Measurements from ENCODE around the gene SSH2. TPM values are rescaled to one million over a fixed set of nuclear protein-coding genes. Genes with fewer than 3 reads are reported as not detected.

SSH2 gene
- total RNA-seq, 1 experiment from 2014 or later, result 45.1 TPM

DNA sequence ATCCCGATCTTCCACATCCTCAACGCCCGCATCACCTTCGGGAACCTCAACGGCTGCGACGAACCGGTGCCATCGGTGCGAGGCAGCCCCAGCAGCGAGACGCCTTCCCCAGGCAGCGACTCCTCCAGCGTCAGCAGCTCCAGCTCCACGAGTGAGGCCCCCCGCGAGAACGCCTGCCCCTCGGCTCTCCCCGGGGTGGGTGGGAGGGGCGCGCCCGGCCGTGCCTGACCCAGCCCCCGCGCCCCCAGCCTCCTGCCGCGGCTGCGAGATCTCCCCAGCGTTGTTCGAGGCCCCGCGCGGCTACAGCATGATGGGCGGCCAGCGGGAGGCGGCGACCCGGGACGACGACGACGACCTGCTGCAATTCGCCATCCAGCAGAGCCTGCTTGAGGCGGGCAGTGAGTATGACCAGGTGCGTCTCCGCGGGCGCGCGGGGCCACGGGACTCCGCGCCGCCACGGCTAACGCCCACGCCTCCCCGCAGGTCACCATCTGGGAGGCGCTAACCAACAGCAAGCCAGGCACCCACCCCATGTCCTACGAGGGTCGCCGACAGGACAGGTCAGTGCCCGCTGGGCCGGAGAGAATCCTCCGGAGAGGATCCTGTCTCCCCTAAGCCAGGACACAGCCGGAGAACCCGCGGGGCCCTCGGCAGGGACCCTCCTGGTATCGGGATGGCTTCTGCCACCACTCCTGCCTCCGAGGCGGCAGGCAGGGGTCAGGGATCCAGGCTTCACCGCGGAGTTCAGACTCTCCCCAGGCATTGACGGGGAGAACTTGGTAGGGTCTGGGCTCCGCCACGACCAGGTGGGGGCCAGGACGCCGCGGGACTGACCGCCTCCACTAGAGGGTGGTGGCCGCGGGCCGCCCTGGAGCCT, 317.4 kb downstream of the SSH2 start:
- no peaks in the 10 kb centered on the region for H3K4me1 ChIP-seq (replicated peaks; ENCODE audit: insufficient read depth)
- H2AFZ ChIP-seq, result no peak overlapping the region
- no peaks in the 10 kb centered on the region; the same call in 1 of the 2 replicates for H3F3A ChIP-seq (ENCODE audit: insufficient read depth, low read depth)
- no peak overlapping the region for H3K4me3 ChIP-seq
- ChIA-PET CTCF (no interaction called here), POLR2A (ENCODE audit: unreplicated experiment) (no interaction called here)
- no peaks in the 10 kb centered on the region for H3K9me2 ChIP-seq (ENCODE audit: insufficient read depth)
- no peaks in the 10 kb centered on the region for H3K9me3 ChIP-seq (ENCODE audit: insufficient read depth, low read depth)
- no peak overlapping the region for H3K27ac ChIP-seq
- no peak for TF ChIP-seq EZH2 (IDR thresholded peaks at IDR 0.05; ENCODE audit: low read depth)
- TF ChIP-seq, protein P1, sequence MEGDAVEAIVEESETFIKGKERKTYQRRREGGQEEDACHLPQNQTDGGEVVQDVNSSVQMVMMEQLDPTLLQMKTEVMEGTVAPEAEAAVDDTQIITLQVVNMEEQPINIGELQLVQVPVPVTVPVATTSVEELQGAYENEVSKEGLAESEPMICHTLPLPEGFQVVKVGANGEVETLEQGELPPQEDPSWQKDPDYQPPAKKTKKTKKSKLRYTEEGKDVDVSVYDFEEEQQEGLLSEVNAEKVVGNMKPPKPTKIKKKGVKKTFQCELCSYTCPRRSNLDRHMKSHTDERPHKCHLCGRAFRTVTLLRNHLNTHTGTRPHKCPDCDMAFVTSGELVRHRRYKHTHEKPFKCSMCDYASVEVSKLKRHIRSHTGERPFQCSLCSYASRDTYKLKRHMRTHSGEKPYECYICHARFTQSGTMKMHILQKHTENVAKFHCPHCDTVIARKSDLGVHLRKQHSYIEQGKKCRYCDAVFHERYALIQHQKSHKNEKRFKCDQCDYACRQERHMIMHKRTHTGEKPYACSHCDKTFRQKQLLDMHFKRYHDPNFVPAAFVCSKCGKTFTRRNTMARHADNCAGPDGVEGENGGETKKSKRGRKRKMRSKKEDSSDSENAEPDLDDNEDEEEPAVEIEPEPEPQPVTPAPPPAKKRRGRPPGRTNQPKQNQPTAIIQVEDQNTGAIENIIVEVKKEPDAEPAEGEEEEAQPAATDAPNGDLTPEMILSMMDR (conservative IDR thresholded peaks at IDR 0.05), result no peak
- H4K20me1 ChIP-seq (ENCODE audit: insufficient read depth), result no peaks in the 10 kb centered on the region
- no peak for DNase-seq
- H3K36me3 ChIP-seq (ENCODE audit: low read depth), result no peaks in the 10 kb centered on the region
- H3K4me2 ChIP-seq, result no peak overlapping the region
- no TSS peak for BruUV-seq (replicated peaks)
- intact Hi-C loops (cut with micrococcal nuclease; ENCODE audit: unreplicated experiment), result no loop called here
- H3K79me2 ChIP-seq (ENCODE audit: low read depth), result no peaks in the 10 kb centered on the region
- H3K27me3 ChIP-seq (ENCODE audit: insufficient read depth, low read depth), result no peaks in the 10 kb centered on the region

GRCh38 chr17:29612094-29612403, 318.0 kb downstream of the SSH2 start:
- no peak overlapping the region for H3K4me3 ChIP-seq
- H3K79me2 ChIP-seq (ENCODE audit: low read depth), result no peaks in the 10 kb centered on the region
- H3K9me3 ChIP-seq (ENCODE audit: insufficient read depth, low read depth), result no peaks in the 10 kb centered on the region
- BruUV-seq (replicated peaks), result no TSS peak
- no peaks in the 10 kb centered on the region for H3K9me2 ChIP-seq (ENCODE audit: insufficient read depth)
- H3F3A ChIP-seq (ENCODE audit: insufficient read depth, low read depth), result no peaks in the 10 kb centered on the region; the same call in 1 of the 2 replicates
- no peak for TF ChIP-seq EZH2 (IDR thresholded peaks at IDR 0.05; ENCODE audit: low read depth)
- TF ChIP-seq, protein P1 (conservative IDR thresholded peaks at IDR 0.05), result no peak
- H3K36me3 ChIP-seq (ENCODE audit: low read depth), result no peaks in the 10 kb centered on the region
- H4K20me1 ChIP-seq (ENCODE audit: insufficient read depth), result 0 out of 2 replicates have a peak, but pooled peaks cover 2% of the 10 kb centered on the region
- POLR2A ChIA-PET (ENCODE audit: unreplicated experiment), result no interaction called here
- intact Hi-C loops (cut with micrococcal nuclease; ENCODE audit: unreplicated experiment), result no loop called here
- no peaks in the 10 kb centered on the region for H3K27me3 ChIP-seq (ENCODE audit: insufficient read depth, low read depth)
- no peak overlapping the region for H2AFZ ChIP-seq
- no peaks in the 10 kb centered on the region for H3K4me1 ChIP-seq (replicated peaks; ENCODE audit: insufficient read depth)
- no peak for DNase-seq
- CTCF ChIA-PET, result no interaction called here
- H3K4me2 ChIP-seq, result no peak overlapping the region
- no peak overlapping the region for H3K27ac ChIP-seq

DNA sequence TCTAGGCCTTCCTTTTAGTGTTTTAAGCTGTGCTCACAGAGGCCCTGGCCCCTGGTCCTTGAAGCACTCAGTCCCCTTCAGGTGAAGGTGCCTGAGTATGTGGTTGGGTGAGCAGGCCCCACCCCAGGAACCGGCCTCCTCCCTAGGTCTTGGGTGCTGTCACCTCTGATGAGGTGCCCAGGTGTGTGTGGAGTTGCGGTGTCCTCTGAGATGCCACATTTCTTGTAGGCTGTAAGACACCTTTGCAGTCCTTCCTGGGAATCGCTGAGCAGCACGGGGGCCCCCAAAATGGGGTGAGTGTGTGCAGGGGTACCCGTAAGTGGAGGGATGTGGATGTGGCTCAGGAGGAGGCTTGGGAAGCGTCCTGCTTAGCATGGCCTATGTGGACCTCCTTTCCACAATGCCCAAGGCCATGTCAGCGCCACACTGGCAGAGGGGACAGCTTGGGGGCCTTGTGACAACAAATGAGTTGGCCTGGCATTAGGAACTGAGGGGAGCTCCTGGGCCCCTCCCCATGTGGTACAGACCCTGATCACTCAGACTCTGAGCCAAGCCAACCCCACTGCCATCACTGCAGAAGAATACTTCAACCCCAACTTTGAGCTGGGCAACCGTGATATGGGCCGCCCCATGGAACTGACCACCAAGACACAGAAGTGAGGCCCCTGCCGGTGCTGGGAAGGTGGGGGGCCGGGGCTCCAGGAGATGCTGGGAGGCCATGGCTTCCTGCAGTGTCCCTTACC, 318.5 kb downstream of the SSH2 start:
- Histone ChIP-seq H3K4me1 (replicated peaks; ENCODE audit: insufficient read depth) (no peaks in the 10 kb centered on the region), H4K20me1 (ENCODE audit: insufficient read depth) (0 out of 2 replicates have a peak, but pooled peaks cover 3% of the 10 kb centered on the region), H3K4me2 (no peak overlapping the region), H3K36me3 (ENCODE audit: low read depth) (no peaks in the 10 kb centered on the region), H3K79me2 (ENCODE audit: low read depth) (no peaks in the 10 kb centered on the region), H3K9me2 (ENCODE audit: insufficient read depth) (no peaks in the 10 kb centered on the region), H2AFZ (no peak overlapping the region), H3K27ac (no peak overlapping the region), H3K4me3 (no peak overlapping the region), H3K27me3 (ENCODE audit: insufficient read depth, low read depth) (no peaks in the 10 kb centered on the region), H3F3A (ENCODE audit: insufficient read depth, low read depth) (no peaks in the 10 kb centered on the region; the same call in 1 of the 2 replicates), H3K9me3 (ENCODE audit: insufficient read depth, low read depth) (no peaks in the 10 kb centered on the region)
- no peak for DNase-seq
- CTCF ChIA-PET, result no interaction called here
- intact Hi-C loops (cut with micrococcal nuclease; ENCODE audit: unreplicated experiment), result no loop called here
- POLR2A ChIA-PET (ENCODE audit: unreplicated experiment), result no interaction called here
- TF ChIP-seq, protein P1 (conservative IDR thresholded peaks at IDR 0.05), result no peak
- TF ChIP-seq EZH2 (IDR thresholded peaks at IDR 0.05; ENCODE audit: low read depth), result no peak
- no TSS peak for BruUV-seq (replicated peaks)
